HS-27A (cell line): ENCODE results near the gene ADNP2.
"Not testable (repeated sequence)": the region's sequence is repeated elsewhere in the genome, so short reads cannot be mapped to it uniquely, and the experiment has no call there.

ENCODE experiments used
- DNase-seq: peaks from one replicate; pipeline ENCODE4 v3.0.0-alpha.2; 2012; ENCODE audit warnings: low read depth, missing footprints

Gene ADNP2

GRCh38 chr18:80147418-80148325 lies 38.6 kb downstream of the ADNP2 start:
- DNase-seq, result no peak

- DNase-seq, result no peak
These were observed 39.5 kb downstream of the ADNP2 start for GRCh38 chr18:80148326-80149199.

GRCh38 chr18:80149667-80150066 lies 40.6 kb downstream of the ADNP2 start:
- no peak for DNase-seq

DNA sequence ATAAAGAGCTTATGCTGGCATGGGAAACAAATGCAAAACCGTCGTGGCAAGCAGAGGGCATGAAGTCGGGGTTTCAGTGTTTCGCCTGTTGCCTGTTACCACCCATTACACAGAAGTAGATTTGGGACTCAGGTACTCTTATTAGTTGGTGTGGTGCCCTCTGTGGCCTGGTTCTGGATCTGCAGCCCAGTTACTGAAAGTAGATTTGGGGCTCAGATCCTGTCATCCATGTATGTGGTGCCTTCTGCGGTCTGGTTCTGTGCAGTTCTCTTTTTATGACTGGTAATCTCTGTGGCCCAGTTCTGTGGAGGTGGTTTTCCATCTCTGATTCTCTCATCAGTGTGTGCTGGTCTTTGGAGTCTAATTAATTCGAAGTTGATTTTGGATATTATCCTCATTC lies 45.2 kb downstream of the ADNP2 start:
- no peak for DNase-seq

DNA sequence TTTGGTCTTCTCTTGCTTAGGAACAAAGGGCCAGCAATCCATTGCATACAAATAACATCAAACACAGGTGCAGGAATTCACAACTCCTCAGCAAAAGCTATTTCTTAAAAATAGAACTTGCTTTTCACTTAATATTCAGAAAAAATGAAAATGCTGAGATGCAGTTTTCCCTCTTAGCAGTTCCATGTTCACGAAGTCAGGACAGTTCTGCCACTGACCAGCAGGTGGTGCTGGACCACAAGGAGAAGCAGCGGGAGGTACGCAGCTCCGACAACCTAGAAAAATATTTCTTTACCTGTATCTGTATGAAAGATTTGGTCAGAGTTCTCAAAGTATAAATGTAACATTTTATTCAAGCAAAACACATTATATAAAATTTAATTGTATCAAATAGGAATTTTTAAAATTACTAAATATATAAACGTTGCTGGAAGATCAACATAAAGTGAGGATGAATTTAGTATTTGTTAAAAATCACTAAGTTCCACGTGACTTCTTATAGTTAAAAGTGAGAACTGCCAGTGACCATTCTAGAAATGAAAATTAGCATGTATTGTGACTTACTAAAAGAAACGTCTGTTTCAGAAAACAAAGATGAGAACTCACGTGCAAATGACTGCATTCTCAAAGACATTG lies 48.8 kb downstream of the ADNP2 start:
- no peak for DNase-seq

DNA sequence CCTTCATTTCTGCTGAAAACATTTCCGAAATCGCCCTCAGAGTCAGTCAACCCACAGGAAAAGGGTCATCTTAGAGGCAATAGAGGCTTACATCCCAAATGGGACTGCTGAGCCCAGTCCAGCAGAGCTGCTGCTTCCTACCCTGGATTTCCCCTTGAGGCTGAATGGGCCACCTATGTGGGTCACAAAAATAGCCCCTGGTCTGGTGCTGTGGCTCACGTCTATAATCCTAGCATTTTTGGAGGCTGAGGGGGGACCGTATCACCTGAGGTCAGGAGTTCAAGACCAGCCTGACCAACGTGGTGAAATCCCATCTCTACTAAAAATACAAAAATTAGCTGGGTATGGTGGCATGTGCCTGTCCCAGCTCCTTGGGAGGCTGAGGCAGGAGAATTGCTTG lies 49.3 kb downstream of the ADNP2 start:
- DNase-seq, result no peak

- no peak for DNase-seq
These were observed 50.9 kb downstream of the ADNP2 start for GRCh38 chr18:80159713-80160636.

GRCh38 chr18:80161781-80162417 lies 52.8 kb downstream of the ADNP2 start:
- DNase-seq, result no peak

GRCh38 chr18:80163183-80163582 lies 54.1 kb downstream of the ADNP2 start:
- DNase-seq, result no peak

DNA sequence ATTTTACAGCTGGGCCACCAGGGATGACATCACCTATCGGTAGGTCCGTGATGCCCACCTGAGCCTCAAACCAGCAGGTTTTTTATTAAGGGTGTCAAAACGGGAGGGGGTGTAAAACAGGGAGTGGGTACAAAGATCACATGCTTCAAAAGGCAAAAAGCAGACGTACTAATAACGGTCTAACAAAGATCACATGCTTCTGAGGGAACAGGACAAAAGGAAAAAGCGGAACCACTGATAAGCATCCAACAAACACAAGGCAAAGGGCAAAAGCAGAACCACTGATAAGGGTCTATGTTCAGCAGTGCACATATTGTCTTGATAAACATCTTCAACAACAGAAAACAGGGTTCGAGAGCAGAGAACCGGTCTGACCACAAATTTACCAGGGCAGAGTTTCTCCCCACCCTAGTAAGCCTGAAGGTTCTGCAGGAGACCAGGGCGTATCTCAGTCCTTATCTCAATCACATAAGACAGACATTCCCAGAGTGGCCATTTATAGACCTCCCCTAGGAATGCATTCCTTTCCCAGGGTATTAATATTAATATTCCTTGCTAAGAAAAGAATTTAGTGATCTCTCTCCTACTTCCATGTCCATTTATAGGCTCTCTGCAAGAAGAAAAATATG lies 55.8 kb downstream of the ADNP2 start:
- not testable (repeated sequence) for DNase-seq

GRCh38 chr18:80166240-80166639 lies 57.2 kb downstream of the ADNP2 start:
- no peak for DNase-seq

- DNase-seq, result no peak
These were observed 57.7 kb downstream of the ADNP2 start for GRCh38 chr18:80166725-80167124.

GRCh38 chr18:80167331-80167730 lies 58.3 kb downstream of the ADNP2 start:
- no peak for DNase-seq

DNA sequence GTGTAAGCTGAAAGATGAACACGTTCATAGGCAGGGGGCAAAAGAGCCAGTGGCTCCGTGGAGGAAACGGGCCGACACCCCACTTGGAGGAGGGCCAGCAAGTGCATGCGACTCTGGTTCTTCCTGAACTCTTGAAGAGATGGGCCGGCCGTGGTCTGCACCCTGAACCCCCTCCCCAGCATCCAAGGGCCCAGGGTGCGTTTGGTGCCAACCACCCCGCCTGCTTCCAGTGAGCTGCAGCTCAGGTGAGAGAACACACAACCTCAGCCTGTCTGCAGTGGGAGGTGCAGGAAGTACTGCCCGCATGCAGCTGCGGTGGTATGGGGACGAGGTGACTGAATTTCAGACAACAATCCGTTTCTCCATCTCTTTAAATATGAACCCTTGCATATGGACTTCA lies 58.9 kb downstream of the ADNP2 start:
- DNase-seq, result no peak

DNA sequence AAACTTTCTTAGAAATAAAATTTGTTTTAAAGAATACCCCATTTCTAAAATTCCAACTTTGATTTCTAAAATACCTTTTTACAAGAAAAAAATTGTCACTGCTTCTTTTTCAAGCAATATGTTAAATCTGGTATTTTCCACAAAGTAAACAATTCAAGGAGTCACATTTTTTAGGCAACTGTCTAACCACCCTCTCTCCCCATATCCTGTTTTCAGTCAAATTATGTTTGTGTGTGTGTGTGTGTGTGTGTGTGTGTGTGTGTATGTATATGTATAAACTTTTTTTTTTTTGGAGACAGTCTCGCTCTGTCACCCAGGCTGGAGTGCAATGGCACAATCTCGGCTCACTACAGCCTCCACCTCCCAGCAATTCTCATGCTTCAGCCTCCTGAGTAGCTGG lies 59.3 kb downstream of the ADNP2 start:
- no peak for DNase-seq

DNA sequence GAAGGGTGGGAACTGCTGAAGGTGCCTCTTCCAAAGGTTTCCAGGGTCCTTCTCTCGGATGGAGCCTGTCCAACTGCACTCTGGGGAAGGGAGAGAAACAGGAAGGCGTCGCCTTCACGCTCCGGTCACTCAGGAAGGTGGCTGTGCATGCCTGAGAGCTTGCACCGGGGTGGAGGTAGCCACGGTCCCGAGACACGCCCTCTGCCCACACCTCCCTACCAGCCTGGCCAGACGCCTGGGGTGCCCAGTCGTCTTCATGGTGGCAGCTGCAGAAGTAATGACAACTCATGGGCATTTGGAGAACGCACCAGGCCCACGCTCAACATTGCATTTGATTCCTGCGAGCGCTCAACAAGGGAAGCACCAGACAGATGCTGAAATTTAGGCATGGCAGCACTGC lies 59.9 kb downstream of the ADNP2 start:
- DNase-seq, result no peak

GRCh38 chr18:80169607-80170006 lies 60.5 kb downstream of the ADNP2 start:
- DNase-seq, result no peak

GRCh38 chr18:80170395-80171053 lies 61.5 kb downstream of the ADNP2 start:
- DNase-seq, result no peak

DNA sequence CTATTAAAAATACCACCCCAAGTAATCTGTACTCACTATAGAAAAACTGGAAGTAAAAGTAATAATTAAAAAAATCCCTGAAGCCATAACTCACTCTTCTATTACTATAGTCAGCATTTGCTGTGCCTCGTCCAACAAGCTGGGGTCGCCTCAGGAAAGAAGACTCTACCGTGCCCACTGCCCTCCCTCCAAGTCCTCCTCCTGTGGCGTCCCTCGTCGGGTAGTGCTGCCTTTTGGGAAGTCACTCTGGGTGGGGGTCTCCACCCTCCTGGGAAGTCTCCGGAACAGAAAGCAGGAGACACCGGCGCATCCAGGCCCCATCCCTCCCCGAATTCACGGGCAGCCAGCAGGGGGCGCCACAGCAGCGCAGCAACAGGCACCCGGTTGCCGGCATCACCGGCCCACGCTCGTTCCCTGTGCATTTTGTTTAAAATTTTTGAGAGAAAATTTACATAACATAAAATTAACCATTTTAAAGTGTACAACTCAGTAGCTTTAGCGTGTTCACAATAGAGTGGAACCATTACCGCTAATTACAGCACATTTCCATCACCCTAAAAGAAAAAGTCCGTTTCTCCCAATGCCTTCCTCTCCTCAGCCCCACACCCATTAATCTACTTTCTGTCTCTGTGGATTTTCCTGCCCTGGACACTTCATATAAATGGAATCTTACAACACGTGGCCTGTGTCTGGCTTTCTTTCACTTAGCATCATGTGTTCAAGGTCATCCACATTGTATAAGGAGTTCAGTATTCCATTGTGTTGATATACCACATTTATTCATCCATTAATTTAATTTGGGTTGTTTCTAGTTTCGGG lies 62.2 kb downstream of the ADNP2 start:
- no peak for DNase-seq
